ENCODE data around the gene LRCH4.

Gene LRCH4

GRCh38 chr7:100580466-100581283, 5.3 kb downstream of the LRCH4 start:
- Histone ChIP-seq H3K27ac (ENCODE audit: low read length) (no peak overlapping the region), H2AFZ (ENCODE audit: low read depth, low read length) (no peak overlapping the region), H3K4me2 (ENCODE audit: low read length) (no peak overlapping the region), H3K4me1 (ENCODE audit: low read length) (peaks cover 21% of the 10 kb centered on the region), H3K9me3 (ENCODE audit: insufficient read depth, low read length) (no peaks in the 10 kb centered on the region), H3K27me3 (ENCODE audit: low read depth, low read length) (no peaks in the 10 kb centered on the region), H3K79me2 (ENCODE audit: low read length) (peaks cover 8% of the 10 kb centered on the region), H3K36me3 (replicated peaks; ENCODE audit: low read depth, low read length) (peaks cover 18% of the 10 kb centered on the region), H3K4me3 (ENCODE audit: low read length) (no peak overlapping the region), H4K20me1 (ENCODE audit: insufficient read depth, low read length) (0 out of 2 replicates have a peak, but pooled peaks cover 2% of the 10 kb centered on the region), H3K9ac (ENCODE audit: low read length) (no peak overlapping the region)
- no peak for TF ChIP-seq EZH2phosphoT487 (IDR thresholded peaks at IDR 0.05; ENCODE audit: low read depth)
- no peak for TF ChIP-seq CTCF (IDR thresholded peaks at IDR 0.05; ENCODE audit: low read depth, low read length)

- H3K4me3 ChIP-seq (ENCODE audit: low read length), result no peak overlapping the region
- no peak overlapping the region for H2AFZ ChIP-seq (ENCODE audit: low read depth, low read length)
- no peak overlapping the region for H3K9ac ChIP-seq (ENCODE audit: low read length)
- H3K27me3 ChIP-seq (ENCODE audit: low read depth, low read length), result no peaks in the 10 kb centered on the region
- 0 out of 2 replicates have a peak, but pooled peaks cover 2% of the 10 kb centered on the region for H4K20me1 ChIP-seq (ENCODE audit: insufficient read depth, low read length)
- peaks cover 18% of the 10 kb centered on the region for H3K36me3 ChIP-seq (replicated peaks; ENCODE audit: low read depth, low read length)
- peaks cover 6% of the 10 kb centered on the region for H3K4me1 ChIP-seq (ENCODE audit: low read length)
- no peak overlapping the region for H3K27ac ChIP-seq (ENCODE audit: low read length)
- no peaks in the 10 kb centered on the region for H3K79me2 ChIP-seq (ENCODE audit: low read length)
- H3K9me3 ChIP-seq (ENCODE audit: insufficient read depth, low read length), result no peaks in the 10 kb centered on the region
- TF ChIP-seq CTCF (IDR thresholded peaks at IDR 0.05; ENCODE audit: low read depth, low read length), result no peak
- TF ChIP-seq EZH2phosphoT487 (IDR thresholded peaks at IDR 0.05; ENCODE audit: low read depth), result no peak
- no peak overlapping the region for H3K4me2 ChIP-seq (ENCODE audit: low read length)
These were observed 7.4 kb downstream of the LRCH4 start for GRCh38 chr7:100578246-100579183.

- H3K9me3 ChIP-seq (ENCODE audit: insufficient read depth, low read length), result no peaks in the 10 kb centered on the region
- H3K9ac ChIP-seq (ENCODE audit: low read length), result no peak overlapping the region
- no peak overlapping the region for H3K4me2 ChIP-seq (ENCODE audit: low read length)
- no peaks in the 10 kb centered on the region for H3K4me1 ChIP-seq (ENCODE audit: low read length)
- no peaks in the 10 kb centered on the region for H4K20me1 ChIP-seq (ENCODE audit: insufficient read depth, low read length)
- TF ChIP-seq EZH2phosphoT487 (IDR thresholded peaks at IDR 0.05; ENCODE audit: low read depth), result no peak
- TF ChIP-seq CTCF (IDR thresholded peaks at IDR 0.05; ENCODE audit: low read depth, low read length), result no peak
- no peak overlapping the region for H3K4me3 ChIP-seq (ENCODE audit: low read length)
- H2AFZ ChIP-seq (ENCODE audit: low read depth, low read length), result no peak overlapping the region
- peaks cover 17% of the 10 kb centered on the region for H3K36me3 ChIP-seq (replicated peaks; ENCODE audit: low read depth, low read length)
- no peaks in the 10 kb centered on the region for H3K27me3 ChIP-seq (ENCODE audit: low read depth, low read length)
- H3K27ac ChIP-seq (ENCODE audit: low read length), result no peak overlapping the region
- no peaks in the 10 kb centered on the region for H3K79me2 ChIP-seq (ENCODE audit: low read length)
These were observed 8.4 kb downstream of the LRCH4 start for GRCh38 chr7:100577507-100577906.

- no peaks in the 10 kb centered on the region for H3K79me2 ChIP-seq (ENCODE audit: low read length)
- H3K4me3 ChIP-seq (ENCODE audit: low read length), result no peak overlapping the region
- no peaks in the 10 kb centered on the region for H3K4me1 ChIP-seq (ENCODE audit: low read length)
- H3K4me2 ChIP-seq (ENCODE audit: low read length), result no peak overlapping the region
- H3K27ac ChIP-seq (ENCODE audit: low read length), result no peak overlapping the region
- no peak for TF ChIP-seq CTCF (IDR thresholded peaks at IDR 0.05; ENCODE audit: low read depth, low read length)
- no peak for TF ChIP-seq EZH2phosphoT487 (IDR thresholded peaks at IDR 0.05; ENCODE audit: low read depth)
- H2AFZ ChIP-seq (ENCODE audit: low read depth, low read length), result no peak overlapping the region
- peaks cover 15% of the 10 kb centered on the region for H3K36me3 ChIP-seq (replicated peaks; ENCODE audit: low read depth, low read length)
- H3K9ac ChIP-seq (ENCODE audit: low read length), result no peak overlapping the region
- H4K20me1 ChIP-seq (ENCODE audit: insufficient read depth, low read length), result no peaks in the 10 kb centered on the region
- no peaks in the 10 kb centered on the region for H3K27me3 ChIP-seq (ENCODE audit: low read depth, low read length)
- H3K9me3 ChIP-seq (ENCODE audit: insufficient read depth, low read length), result no peaks in the 10 kb centered on the region
These were observed 8.8 kb downstream of the LRCH4 start for GRCh38 chr7:100577103-100577502.

Data from OCI-LY3 (cell line).